H1 (cell line): ENCODE data around the gene FBXO41. TPM values are rescaled to one million over a fixed set of nuclear protein-coding genes. Genes with fewer than 3 reads are reported as not detected.

Experiments used
- CTCF ChIA-PET: fragments of 300-600 bp; sonication (Branson Sonifier 250); formaldehyde crosslinking; loops from one replicate; lab custom pipeline; 2021; ENCODE audit not compliant: partially characterized antibody; lab: Charles Lee
- POLR2A ChIA-PET: fragments of 300-600 bp; sonication (Branson Sonifier 250); formaldehyde crosslinking; loops from one replicate; lab custom pipeline; 2021; ENCODE audit warnings: inconsistent platforms; ENCODE audit not compliant: partially characterized antibody; lab: Charles Lee
- DNase-seq, 2 experiments: peaks; one replicate each; pipeline versions ENCODE4 v3.0.0 to v3.0.0-alpha.2; 2010 to 2022; ENCODE audit warnings: low spot score in 2 of 2, low read depth in 1 of 2, mixed read lengths in 1 of 2
- FAIRE-seq: peaks from 2 replicates; lab custom pipeline; 2011; peaks lifted over from hg19 to GRCh38; lab: Jason Lieb, UNC
- H2AFZ ChIP-seq: 2 replicates; pipeline ENCODE4 v1.8.1; 2012; ENCODE audit warnings: low read length, inconsistent platforms
- H2AK5ac ChIP-seq: 2 replicates; pipeline ENCODE4 v1.6.1; 2013; ENCODE audit warnings: low read depth, low read length
- H2BK120ac ChIP-seq: replicated peaks from 2 replicates; pipeline ENCODE3; 2013; ENCODE audit warnings: low read depth, low read length, inconsistent platforms
- H2BK12ac ChIP-seq: 2 replicates; pipeline ENCODE4 v1.6.1; 2013; ENCODE audit warnings: low read depth, low read length
- H2BK15ac ChIP-seq: 2 replicates; pipeline ENCODE4 v1.6.1; 2013; ENCODE audit warnings: low read length
- H2BK20ac ChIP-seq: 2 replicates; pipeline ENCODE4 v1.6.1; 2013; ENCODE audit warnings: low read length
- H2BK5ac ChIP-seq: 2 replicates; pipeline ENCODE4 v1.6.1; 2013; ENCODE audit warnings: low read depth, low read length
- H3K14ac ChIP-seq: 2 replicates; pipeline ENCODE4 v1.6.1; 2013; ENCODE audit warnings: inconsistent platforms; ENCODE audit not compliant: insufficient read length
- H3K18ac ChIP-seq: 2 replicates; pipeline ENCODE4 v1.6.1; 2013; ENCODE audit warnings: low read length; ENCODE audit errors: extremely low read depth
- H3K23ac ChIP-seq: 2 replicates; pipeline ENCODE4 v1.6.1; 2013; ENCODE audit warnings: inconsistent platforms; ENCODE audit not compliant: insufficient read length
- H3K23me2 ChIP-seq: 2 replicates; pipeline ENCODE4 v1.6.1; 2013; ENCODE audit warnings: low read depth, low read length
- H3K27ac ChIP-seq: 2 replicates; pipeline ENCODE4 v1.6.1; 2011; ENCODE audit warnings: low read depth, low read length, inconsistent platforms
- H3K27me3 ChIP-seq, 4 experiments: replicated peaks in 1 of 4; 1 replicate in 1 of 4; 2 replicates in 3 of 4; pipeline versions ENCODE4 v1.6.1 to v1.8.1; 2011 to 2013; ENCODE audit warnings: low read length in 3 of 4, mild to moderate bottlenecking in 3 of 4, inconsistent platforms in 2 of 4, mixed read lengths in 2 of 4, moderate library complexity in 1 of 4; ENCODE audit not compliant: control insufficient read depth in 3 of 4, insufficient read depth in 3 of 4; ENCODE audit errors: extremely low read depth in 1 of 4
- H3K36me3 ChIP-seq, 4 experiments: 2 replicates each; pipeline versions ENCODE4 v1.6.1 to v1.8.1; 2011 to 2013; ENCODE audit warnings: mild to moderate bottlenecking in 4 of 4, low read length in 3 of 4, moderate library complexity in 2 of 4, control low read depth in 1 of 4, inconsistent platforms in 1 of 4; ENCODE audit not compliant: insufficient read depth in 4 of 4, control insufficient read depth in 2 of 4
- H3K4ac ChIP-seq: replicated peaks from 2 replicates; pipeline ENCODE3; 2013; ENCODE audit warnings: low read length, low read depth, mixed read lengths, inconsistent platforms; ENCODE audit not compliant: insufficient read length
- H3K4me1 ChIP-seq, 4 experiments: replicated peaks in 1 of 4; 1 replicate in 1 of 4; 2 replicates in 3 of 4; pipeline versions ENCODE4 v1.6.1 to v1.8.1; 2011 to 2013; ENCODE audit warnings: low read length in 3 of 4, inconsistent platforms in 2 of 4, mixed read lengths in 1 of 4; ENCODE audit not compliant: insufficient read depth in 4 of 4, control insufficient read depth in 3 of 4
- H3K4me2 ChIP-seq, 2 experiments: 2 replicates each; pipeline versions ENCODE4 v1.6.1 to v1.8.1; 2011 to 2013; ENCODE audit warnings: low read depth in 2 of 2, low read length in 2 of 2, control low read depth in 1 of 2, inconsistent platforms in 1 of 2, mild to moderate bottlenecking in 1 of 2; ENCODE audit not compliant: insufficient read depth in 1 of 2
- H3K4me3 ChIP-seq, 4 experiments: fragments of 200-600, 300-600 bp in 1 of 4; sonication (generic), shearing (Covaris generic), sonication (Bioruptor Twin) in 1 of 4; 2 replicates each; pipeline versions ENCODE4 v1.5.1 to v1.8.1; 2011 to 2016; ENCODE audit warnings: low read length in 4 of 4, low read depth in 3 of 4, control low read depth in 2 of 4, inconsistent platforms in 2 of 4, mild to moderate bottlenecking in 2 of 4, mixed read lengths in 1 of 4, moderate library complexity in 1 of 4; ENCODE audit not compliant: insufficient read depth in 2 of 4; ENCODE audit errors: extremely low read depth in 1 of 4
- H3K56ac ChIP-seq: replicated peaks from 2 replicates; pipeline ENCODE3; 2013; ENCODE audit warnings: low read depth, mild to moderate bottlenecking, mixed read lengths, low read length, inconsistent platforms; ENCODE audit not compliant: insufficient read length
- H3K79me1 ChIP-seq: 2 replicates; pipeline ENCODE4 v1.6.1; 2013; ENCODE audit warnings: low read depth, low read length, control low read depth
- H3K79me2 ChIP-seq, 2 experiments: 2 replicates each; pipeline versions ENCODE4 v1.6.1 to v1.8.1; 2012 to 2013; ENCODE audit warnings: low read length in 2 of 2, mild to moderate bottlenecking in 2 of 2, inconsistent platforms in 1 of 2; ENCODE audit not compliant: insufficient read depth in 2 of 2, control insufficient read depth in 1 of 2
- H3K9ac ChIP-seq, 4 experiments: replicated peaks in 1 of 4; 1 replicate in 1 of 4; 2 replicates in 3 of 4; pipeline versions ENCODE4 v1.6.1 to v1.8.1; 2011 to 2013; ENCODE audit warnings: low read depth in 3 of 4, low read length in 3 of 4, control low read depth in 2 of 4, mild to moderate bottlenecking in 2 of 4, moderate library complexity in 2 of 4, inconsistent platforms in 1 of 4; ENCODE audit errors: extremely low read depth in 1 of 4
- H3K9me3 ChIP-seq, 2 experiments: 2 replicates each; pipeline versions ENCODE4 v1.6.1 to v1.8.1; 2012 to 2013; ENCODE audit warnings: mild to moderate bottlenecking in 2 of 2, moderate library complexity in 2 of 2, control low read depth in 1 of 2, inconsistent platforms in 1 of 2, low read depth in 1 of 2, low read length in 1 of 2, mixed read lengths in 1 of 2; ENCODE audit not compliant: insufficient read depth in 2 of 2
- H4K20me1 ChIP-seq, 2 experiments: replicated peaks in 1 of 2; 2 replicates each; pipeline versions ENCODE3 to v1.8.1; 2011 to 2013; ENCODE audit warnings: inconsistent platforms in 2 of 2, low read length in 2 of 2, mild to moderate bottlenecking in 1 of 2; ENCODE audit not compliant: insufficient read depth in 2 of 2, control insufficient read depth in 1 of 2
- H4K5ac ChIP-seq: 2 replicates; pipeline ENCODE4 v1.6.1; 2013; ENCODE audit warnings: low read length, low read depth, mixed read lengths, inconsistent platforms; ENCODE audit not compliant: insufficient read length
- H4K8ac ChIP-seq: 2 replicates; pipeline ENCODE4 v1.8.0; 2013; ENCODE audit warnings: mild to moderate bottlenecking, moderate library complexity, low read length, inconsistent platforms; ENCODE audit not compliant: insufficient read depth; ENCODE audit errors: extremely low read depth
- H4K91ac ChIP-seq: replicated peaks from 2 replicates; pipeline ENCODE3; 2013; ENCODE audit warnings: low read length, mixed read lengths, inconsistent platforms; ENCODE audit not compliant: insufficient read length
- ASH2L ChIP-seq: fragments of 200-600, 300-600 bp; sonication (generic); IDR thresholded peaks from one replicate; pipeline ENCODE4 v1.7.1; 2017; ENCODE audit warnings: low read length
- EP300 ChIP-seq, 2 experiments: IDR thresholded peaks; 1 replicate in 1 of 2; 2 replicates in 1 of 2; pipeline ENCODE4 v1.6.1; 2011 to 2012; ENCODE audit warnings: low read depth in 2 of 2, low read length in 2 of 2, mild to moderate bottlenecking in 2 of 2, borderline replicate concordance in 1 of 2, inconsistent platforms in 1 of 2, moderate library complexity in 1 of 2
- EZH2 ChIP-seq: fragments of 200-600 bp; sonication (generic); IDR thresholded peaks from 2 replicates; pipeline ENCODE4 v1.7.1; 2012; ENCODE audit warnings: low read depth, mild to moderate bottlenecking, moderate library complexity, low read length, inconsistent platforms; ENCODE audit not compliant: severe bottlenecking
- KDM5A ChIP-seq: fragments of 200-600 bp; IDR thresholded peaks from 2 replicates; pipeline ENCODE4 v1.7.1; 2012; ENCODE audit warnings: mild to moderate bottlenecking, low read length, inconsistent platforms, mixed read lengths
- RAD21 ChIP-seq, 2 experiments: IDR thresholded peaks in 1 of 2; conservative IDR thresholded peaks in 1 of 2; 2 replicates each; pipeline ENCODE4 v1.6.1; 2011; ENCODE audit warnings: low read depth in 2 of 2, low read length in 2 of 2, improper control_type of control experiment in 1 of 2, inconsistent platforms in 1 of 2, mild to moderate bottlenecking in 1 of 2, moderate library complexity in 1 of 2
- RBBP5 ChIP-seq: IDR thresholded peaks from 2 replicates; pipeline ENCODE4 v1.7.1; 2012; ENCODE audit warnings: low read depth, mild to moderate bottlenecking, inconsistent platforms, low read length, moderate library complexity, borderline replicate concordance
- SIX5 ChIP-seq: IDR thresholded peaks from 2 replicates; pipeline ENCODE4 v1.6.1; 2011; ENCODE audit warnings: mild to moderate bottlenecking, low read depth, low read length
- SP4 ChIP-seq: IDR thresholded peaks from 2 replicates; pipeline ENCODE4 v1.6.1; 2012; ENCODE audit warnings: low read length, inconsistent platforms
- SUZ12 ChIP-seq: fragments of 200-600 bp; sonication (generic); IDR thresholded peaks from 2 replicates; pipeline ENCODE4 v1.6.1; 2012; ENCODE audit warnings: mild to moderate bottlenecking, inconsistent platforms, low read length, moderate library complexity, mixed read lengths
- TAF7 ChIP-seq: optimal IDR thresholded peaks from 2 replicates; pipeline ENCODE3; 2011; ENCODE audit warnings: low read depth, mild to moderate bottlenecking, inconsistent platforms, low read length, moderate library complexity, borderline replicate concordance
- WGBS, 2 experiments: shearing (Covaris generic) in 1 of 2; methylation state at CpG; one replicate each; pipeline versions ENCODE4 v1.1.6 to v1.1.7; 2013 to 2015; ENCODE audit warnings: low lambda C conversion rate in 2 of 2, mixed read lengths in 2 of 2, inconsistent platforms in 1 of 2, low coverage in 1 of 2, missing lambda C conversion rate in 1 of 2; ENCODE audit not compliant: insufficient replicate concordance in 2 of 2, insufficient coverage in 1 of 2, insufficient read length in 1 of 2; ENCODE audit errors: extremely low coverage in 1 of 2, missing lambda C conversion rate in 1 of 2; 5-methylcytosine and 5-hydroxymethylcytosine counted together
- polyA plus RNA-seq, 7 experiments: library from polyadenylated mRNA; depleted of rRNA in 3 of 7; stranded (reverse) in 5 of 7; unstranded in 2 of 7; fragments of >200 nt in 5 of 7; fragments of 200-250 nt in 2 of 7; gene quantifications; 1 replicate in 5 of 7; 2 replicates in 1 of 7; 4 replicates in 1 of 7; pipeline versions ENCODE4 v1.2.1 to v1.2.3, GENCODE V29; 2011 to 2013; ENCODE audit warnings: missing spikeins in 2 of 7, mixed read lengths in 2 of 7
- total RNA-seq: library from RNA; stranded (reverse); fragmentation: NEBNext Ultra II Directional; extraction: Animal tissue kit (Norgen Biotek cat#: 25700); gene quantifications from 2 replicates; pipeline ENCODE4 v1.2.1, GENCODE V29; 2021
- TF ChIP-seq, protein P1 (sequence below): IDR thresholded peaks from 2 replicates; pipeline ENCODE4 v1.6.1; 2012; ENCODE audit warnings: inconsistent platforms

Gene FBXO41
- total and polyA plus RNA-seq, 2 of the 8 experiments (the other 6 are each of a cell fraction or from before 2014, with no cell fraction given), result 11.2 to 14.3 TPM

DNA sequence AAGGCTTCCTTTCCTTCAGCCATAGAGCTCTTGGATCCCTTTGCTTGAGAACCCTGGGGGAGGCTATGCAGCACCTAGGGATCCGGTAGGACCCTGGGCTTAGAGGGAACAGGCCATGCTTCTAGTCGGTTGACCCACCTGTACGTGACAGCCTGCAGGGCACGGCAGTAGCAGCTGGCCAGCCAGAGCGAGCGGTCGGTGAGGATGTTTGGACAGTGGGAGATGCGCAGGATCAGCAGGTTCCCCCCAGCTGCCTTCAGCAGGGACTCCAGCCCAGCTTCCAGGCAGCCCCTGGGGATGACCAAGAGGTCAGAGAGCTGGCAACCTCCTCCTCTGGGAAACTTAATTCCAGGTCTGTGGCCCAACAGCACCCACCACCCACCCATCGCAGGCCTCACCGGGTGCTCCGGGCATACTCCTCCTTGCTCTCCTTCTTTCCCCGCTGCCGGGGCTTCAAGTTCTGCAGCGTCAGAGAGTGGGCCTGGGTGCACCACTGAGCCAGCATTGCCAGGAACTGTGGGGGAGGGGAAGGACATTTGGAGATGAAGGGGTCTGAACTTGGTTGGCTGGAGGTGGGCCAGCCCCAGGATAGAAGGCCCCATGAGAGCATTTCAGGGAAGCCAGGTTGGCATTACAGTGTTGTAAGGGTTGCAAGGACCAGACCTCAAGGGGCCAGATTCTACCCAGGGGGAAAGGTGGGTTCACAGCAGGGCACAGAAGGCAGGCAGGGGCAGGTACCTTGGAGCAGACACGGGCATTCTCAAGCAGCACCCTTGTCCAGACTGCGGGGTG is 20.5 kb downstream of the FBXO41 start:
- Histone ChIP-seq H3K23me2 (peaks cover 5% of the 10 kb centered on the region; the same call in 1 of the 2 replicates), H3K23ac (no peak overlapping the region), H3K4me2 (no peak overlapping the region), H3K4me1 (peaks cover 0 to 12% (median 8%) of the 10 kb centered on the region in 4 experiments; a peak in 5 of 7 replicates), H4K5ac (no peak overlapping the region), H2BK120ac (no peak overlapping the region), H3K14ac (no peak overlapping the region), H3K27me3 (peaks cover 0 to 11% (median 9%) of the 10 kb centered on the region in 4 experiments; a peak in 6 of 7 replicates), H3K18ac (no peak overlapping the region), H3K9ac (no peak overlapping the region), H3K79me1 (peaks cover 7% of the 10 kb centered on the region; the same call in 1 of the 2 replicates), H2BK5ac (no peak overlapping the region), H3K9me3 (no peaks in the 10 kb centered on the region), H3K27ac (no peak overlapping the region), H2BK15ac (no peak overlapping the region), H3K36me3 (peaks cover 3 to 20% (median 8%) of the 10 kb centered on the region in 4 experiments; a peak in 5 of 8 replicates), H2AK5ac (no peak overlapping the region), H4K8ac (peak overlapping the region; percentile 5; the same call in 1 of the 2 replicates), H2BK20ac (no peak overlapping the region), H2AFZ (no peak overlapping the region), H3K4me3 (no peak overlapping the region), H4K20me1 (peaks cover 7 to 26% of the 10 kb centered on the region in 2 experiments), H3K4ac (no peak overlapping the region), H3K79me2 (no peaks in the 10 kb centered on the region; a peak in 1 of 4 replicates), H4K91ac (no peak overlapping the region), H3K56ac (no peak overlapping the region), H2BK12ac (no peak overlapping the region)
- POLR2A ChIA-PET, result interaction anchor here (0.6 to 3.0 kb wide), 7 partner anchors 10 to 58 kb away, joined by 3 to 11 read pairs (median 3); partner anchors contain the start of gene CCT7
- CTCF ChIA-PET, result interaction anchor here (1.0 to 3.9 kb wide), 4 partner anchors 16 to 370 kb away, joined by 3 to 24 read pairs (median 4); no protein-coding TSS in a partner anchor
- FAIRE-seq (no peak), DNase-seq (no peak)
- WGBS, 2 experiments, result 96% methylated on average over 16 of the region's 16 CpGs; no CpG with 5 or more reads in 1 of the 2 experiments
- TF ChIP-seq SP4 (no peak), SIX5 (no peak), RAD21 (IDR thresholded peaks at IDR 0.05 in 1 of 2, conservative IDR thresholded peaks at IDR 0.05 in 1 of 2; ENCODE audit: low read depth in 2 of 2, low read length in 2 of 2) (no peak), SUZ12 (no peak), ASH2L (no peak), RBBP5 (no peak), EZH2 (no peak), KDM5A (no peak), EP300 (IDR thresholded peaks at IDR 0.05; ENCODE audit: borderline replicate concordance in 1 of 2, low read depth in 2 of 2, low read length in 2 of 2) (no peak), TAF7 (no peak)
- TF ChIP-seq, protein P1, sequence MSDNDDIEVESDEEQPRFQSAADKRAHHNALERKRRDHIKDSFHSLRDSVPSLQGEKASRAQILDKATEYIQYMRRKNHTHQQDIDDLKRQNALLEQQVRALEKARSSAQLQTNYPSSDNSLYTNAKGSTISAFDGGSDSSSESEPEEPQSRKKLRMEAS, result no peak
